Esophagus squamous epithelium (tissue), 4 donors: ENCODE measurements around the gene HOXB13.

Experiments
- CTCF ChIP-seq, 6 experiments: fragments of 450-650 bp in 4 of 6; fragments of 200-600 bp in 2 of 6; sonication (generic) in 2 of 6; IDR thresholded peaks; one replicate each; pipeline ENCODE4 v1.5.1; 2016 to 2019; ENCODE audit warnings: antibody characterized with exemption in 6 of 6, mild to moderate bottlenecking in 4 of 6, moderate library complexity in 4 of 6
- POLR2A ChIP-seq, 4 donors: fragments of 450-650 bp; IDR thresholded peaks; one replicate each; pipeline ENCODE4 v1.6.1; 2017; ENCODE audit warnings: antibody characterized with exemption in 4 of 4, mild to moderate bottlenecking in 4 of 4, moderate library complexity in 3 of 4

- TF ChIP-seq CTCF (IDR thresholded peaks at IDR 0.05) (no peak), POLR2A (IDR thresholded peaks at IDR 0.05) (no peak)
Measured at GRCh38 chr17:48749621-48750553, 21.3 kb upstream of the HOXB13 start.
